HG03095 (cell line): Measurements from ENCODE around the gene TMEM131.
"Not testable (repeated sequence)": the region's sequence is repeated elsewhere in the genome, so short reads cannot be mapped to it uniquely, and the experiment has no call there.

ENCODE experiments used
- ATAC-seq: cut with Tn5 transposase; IDR thresholded peaks from one replicate; pipeline ENCODE4 v1.9.1; 2021; ENCODE audit warnings: moderate library complexity; ENCODE audit not compliant: unreplicated experiment

TMEM131 gene

GRCh38 chr2:97914691-97915213 lies 81.0 kb downstream of the TMEM131 start:
- no peak for ATAC-seq

DNA sequence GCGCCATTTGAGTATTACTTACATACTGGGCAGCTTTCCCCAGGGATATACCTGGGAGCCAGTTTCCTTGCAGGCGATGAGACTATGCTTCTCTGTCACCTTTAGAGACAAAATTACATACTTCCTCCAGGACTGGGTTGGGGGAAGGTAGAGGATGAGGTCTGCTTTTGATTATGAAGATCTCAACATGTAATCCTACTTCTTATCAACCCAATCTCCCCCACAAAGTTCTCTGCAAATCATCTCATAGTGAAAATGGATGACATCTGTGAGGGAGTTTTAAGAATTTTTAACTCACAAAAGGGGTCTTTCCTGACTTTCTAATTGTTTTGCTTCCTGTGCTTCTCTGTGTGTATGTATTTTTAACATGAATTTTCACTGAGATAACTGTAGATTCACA lies 81.9 kb downstream of the TMEM131 start:
- ATAC-seq: no peak

DNA sequence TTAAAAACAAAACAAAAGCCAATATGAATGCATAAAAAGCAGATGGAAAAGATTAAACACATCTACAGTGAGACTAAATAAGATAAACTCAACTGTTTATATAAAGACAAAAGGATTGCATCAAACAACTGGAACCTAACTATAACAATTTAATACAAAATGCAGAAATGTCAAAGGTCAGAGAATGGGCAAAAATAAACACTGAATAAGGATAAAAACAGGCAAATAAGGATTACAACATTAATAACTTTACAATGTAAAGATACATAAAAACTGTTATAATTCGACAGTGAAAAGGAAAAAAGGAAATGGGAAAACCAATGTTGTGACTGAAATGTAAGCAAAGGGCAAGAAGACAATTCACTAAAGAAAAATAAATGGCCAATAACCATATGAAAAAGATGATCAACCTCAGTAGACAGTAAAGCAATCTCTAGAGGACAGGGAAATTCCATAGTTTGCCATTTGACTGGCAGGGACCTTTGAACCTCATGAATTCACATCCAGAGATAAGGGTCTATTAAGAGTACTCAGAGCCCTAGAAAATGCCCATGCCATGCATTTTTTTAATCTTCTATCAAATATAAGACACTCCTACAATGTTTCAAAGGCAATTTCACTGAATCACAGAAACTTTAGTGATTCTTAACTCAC lies 83.7 kb downstream of the TMEM131 start:
- ATAC-seq: no peak

DNA sequence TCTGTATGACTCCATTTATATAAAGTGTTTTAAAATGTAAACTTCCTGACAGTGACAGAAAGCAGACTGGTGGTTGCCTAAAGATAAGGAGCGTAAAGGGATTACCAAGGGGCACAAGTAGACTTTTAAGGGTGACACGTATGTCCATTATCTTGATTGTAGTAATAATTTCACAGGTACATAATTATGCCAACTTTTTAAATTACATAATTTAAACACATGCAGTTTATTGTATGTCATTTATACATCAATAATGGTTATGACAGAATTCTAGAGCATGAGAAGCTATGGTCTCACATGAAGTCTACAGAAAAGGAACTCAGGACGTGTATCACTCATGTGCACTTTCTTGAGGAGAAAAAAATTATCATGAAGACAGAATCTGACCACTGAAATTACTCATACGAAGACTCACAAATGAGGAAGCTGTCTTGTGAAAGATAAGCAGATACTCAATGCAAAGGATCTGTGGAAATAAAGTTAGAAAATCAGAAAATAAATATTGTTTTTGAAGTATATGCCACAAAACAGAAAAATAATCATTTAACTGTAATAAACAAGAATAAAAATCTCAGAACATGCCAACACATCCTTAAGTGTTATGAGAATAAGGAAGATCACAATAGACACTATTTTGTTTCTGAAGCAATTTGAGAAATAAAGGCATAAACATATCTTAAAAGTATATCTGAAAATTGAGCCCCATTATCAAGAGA lies 84.4 kb downstream of the TMEM131 start:
- ATAC-seq: peak; percentile 76

GRCh38 chr2:97910403-97911205 lies 85.1 kb downstream of the TMEM131 start:
- no peak for ATAC-seq

DNA sequence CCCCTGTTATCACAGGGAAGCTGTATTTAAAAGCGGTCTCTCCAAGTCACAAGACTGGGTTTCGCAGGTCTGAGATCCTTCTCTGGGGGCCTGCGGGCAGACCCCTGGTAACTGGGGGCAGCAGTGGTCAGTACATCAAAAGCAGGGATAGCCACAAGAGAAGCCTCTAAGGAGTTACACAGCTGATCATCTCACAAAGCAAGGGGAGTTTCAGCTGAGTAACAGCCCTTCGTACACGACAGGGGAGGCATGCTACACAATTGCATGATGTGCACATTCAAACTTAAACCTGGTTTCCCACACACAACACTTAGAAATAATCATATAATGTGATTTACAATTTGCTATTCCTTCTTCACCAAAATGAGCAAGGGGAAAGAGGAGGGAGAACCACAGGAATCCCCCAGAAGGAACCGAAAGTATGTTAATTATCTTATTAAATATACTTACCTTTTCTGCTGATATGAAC lies 87.5 kb downstream of the TMEM131 start:
- no peak for ATAC-seq

DNA sequence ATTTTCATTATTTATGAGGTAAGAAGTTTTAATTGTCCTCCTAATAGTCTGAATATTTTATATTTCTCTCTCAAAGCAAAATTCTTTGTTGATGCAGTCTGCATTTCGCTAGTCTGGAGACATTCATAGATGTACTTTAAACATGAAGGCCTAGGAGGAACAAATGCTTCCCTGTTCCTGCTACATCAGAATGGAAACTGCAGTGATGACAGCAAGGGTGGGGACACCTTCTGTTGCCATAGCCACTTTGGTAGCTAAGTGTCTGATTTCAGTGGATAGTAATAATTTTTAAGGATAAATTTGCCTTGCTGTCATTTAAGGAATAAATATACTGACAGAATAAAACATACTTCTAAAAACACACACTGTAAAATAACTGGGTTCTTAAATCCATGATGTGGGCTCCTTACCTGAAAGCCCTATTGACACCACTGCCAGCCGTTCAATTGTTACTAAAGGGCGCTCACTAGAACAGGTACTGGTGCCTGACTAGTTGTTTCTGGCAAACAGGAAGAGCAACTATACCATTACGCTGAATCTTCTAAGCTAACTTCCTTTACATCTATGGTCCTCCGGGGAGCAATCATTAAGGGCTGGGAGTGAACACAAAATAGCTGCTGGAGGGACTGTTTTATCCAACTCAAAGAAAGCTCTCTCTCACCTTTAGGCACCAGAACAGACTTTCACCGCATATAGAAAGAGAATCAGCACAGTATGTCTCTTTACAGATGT lies 88.2 kb downstream of the TMEM131 start:
- ATAC-seq: no peak

DNA sequence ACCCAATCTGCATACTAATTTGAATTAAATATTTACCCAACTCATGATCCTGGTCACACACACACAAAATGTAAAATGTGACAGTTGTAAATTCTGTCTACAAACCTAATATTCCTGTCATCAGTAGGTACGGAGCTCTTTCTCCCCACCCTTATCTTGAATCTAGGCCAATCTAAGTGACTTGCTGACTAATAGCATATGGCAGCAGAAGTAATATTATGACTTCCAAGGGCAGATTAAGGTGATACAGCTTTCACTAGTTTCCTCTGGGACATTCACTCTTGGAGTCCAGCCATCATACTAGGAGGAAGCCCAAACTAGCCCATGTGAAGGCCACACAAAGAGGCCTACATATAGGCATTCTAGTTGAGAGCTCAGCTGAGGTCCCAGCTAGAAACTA lies 89.4 kb downstream of the TMEM131 start:
- no peak for ATAC-seq

- no peak for ATAC-seq
These were observed 90.5 kb downstream of the TMEM131 start for GRCh38 chr2:97905294-97905693.

- ATAC-seq: no peak
These were observed 93.9 kb downstream of the TMEM131 start for GRCh38 chr2:97901862-97902261.

- no peak for ATAC-seq
These were observed 94.9 kb downstream of the TMEM131 start for GRCh38 chr2:97900806-97901205.

DNA sequence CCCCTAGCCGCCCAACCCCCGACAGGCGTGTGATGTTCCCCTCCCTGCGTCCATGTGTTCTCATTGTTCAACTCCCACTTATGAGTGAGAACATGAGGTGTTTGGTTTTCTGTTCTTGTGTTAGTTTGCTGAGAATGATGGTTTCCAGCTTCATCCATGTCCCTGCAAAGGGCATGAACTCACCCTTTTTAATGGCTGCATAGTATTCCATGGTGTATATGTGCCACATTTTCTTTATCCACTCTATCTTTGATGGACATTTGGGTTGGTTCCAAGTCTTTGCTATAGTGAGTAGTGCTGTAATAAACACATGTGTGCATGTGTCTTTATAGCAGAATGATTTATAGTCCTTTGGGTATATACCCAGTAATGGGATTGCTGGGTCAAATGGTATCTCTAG lies 102.7 kb downstream of the TMEM131 start:
- ATAC-seq: not testable (repeated sequence)

DNA sequence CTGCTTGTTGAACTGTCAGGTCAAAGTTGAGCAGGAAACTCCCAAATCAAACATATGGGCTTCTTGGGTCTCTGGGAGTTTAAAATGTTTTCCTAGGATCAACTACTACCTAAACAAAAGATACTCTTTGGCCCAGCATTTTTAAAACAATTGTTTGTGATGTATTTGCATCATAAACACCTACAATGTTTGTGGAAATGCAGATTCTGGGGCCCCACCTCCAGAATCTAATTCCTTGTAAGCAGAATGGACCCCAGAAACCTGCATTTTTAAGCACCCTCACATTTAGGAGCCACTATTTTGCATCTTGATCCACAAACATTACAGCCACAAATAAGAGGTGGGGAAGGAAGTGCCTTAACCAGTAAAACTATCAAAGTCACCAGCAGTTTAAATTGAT lies 104.1 kb downstream of the TMEM131 start:
- no peak for ATAC-seq

GRCh38 chr2:97889156-97889555 lies 106.6 kb downstream of the TMEM131 start:
- no peak for ATAC-seq

DNA sequence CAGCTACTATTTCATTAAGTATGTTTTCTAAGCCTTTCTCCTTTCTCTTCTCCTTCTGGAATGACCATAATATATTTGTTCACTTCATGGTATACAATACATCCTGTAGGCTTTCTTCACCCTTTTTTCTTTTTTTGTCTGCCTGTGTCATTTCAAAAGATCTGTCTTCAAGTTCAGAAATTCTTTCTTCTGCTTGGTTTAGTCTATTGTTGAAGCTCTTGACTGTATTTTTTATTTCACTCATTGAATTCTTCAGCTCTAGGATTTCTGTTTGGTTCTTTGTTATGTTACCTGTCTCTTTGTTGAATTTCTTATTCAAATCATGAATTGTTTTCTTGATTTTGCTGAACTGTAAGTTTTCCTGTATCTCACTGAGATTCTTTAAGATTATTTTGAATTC lies 109.9 kb downstream of the TMEM131 start:
- no peak for ATAC-seq

DNA sequence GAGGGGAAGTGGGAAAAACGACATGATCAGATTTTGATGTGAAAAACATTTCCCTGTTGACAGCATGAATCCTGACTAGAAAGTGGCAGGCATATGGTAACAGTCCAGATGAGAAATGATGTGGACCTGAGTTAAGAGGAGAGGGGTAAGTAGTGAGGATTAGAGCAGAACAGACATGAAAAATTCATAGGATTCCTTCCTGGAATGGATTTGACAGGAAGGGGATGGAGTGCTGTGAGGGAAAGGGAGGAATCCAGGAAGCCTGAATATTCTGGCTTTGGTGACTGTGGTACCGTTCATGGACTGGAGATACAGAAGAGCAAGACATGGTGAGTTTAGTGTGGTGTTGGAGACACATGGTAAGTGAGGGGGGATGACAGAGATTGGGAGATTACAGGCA lies 115.4 kb downstream of the TMEM131 start:
- ATAC-seq: no peak

DNA sequence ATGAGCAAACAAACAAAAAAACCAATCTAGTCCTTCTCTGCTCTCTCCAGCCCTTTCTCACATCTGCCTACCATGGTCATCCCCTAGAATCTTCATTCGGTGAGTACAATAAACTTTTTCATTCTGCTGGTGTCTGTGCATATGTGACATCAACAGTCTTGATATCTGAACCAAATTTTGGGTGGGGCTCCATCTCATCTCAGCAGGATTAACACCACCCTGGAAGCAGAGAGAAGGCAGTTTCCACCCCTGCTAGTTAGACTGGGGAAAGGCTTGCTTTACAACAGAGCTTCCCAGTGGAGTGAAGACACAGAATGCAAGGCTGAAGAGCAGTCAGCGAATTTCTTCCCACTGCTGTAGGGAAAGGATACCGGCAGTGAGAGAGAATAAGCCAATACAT lies 116.9 kb downstream of the TMEM131 start:
- ATAC-seq: no peak

DNA sequence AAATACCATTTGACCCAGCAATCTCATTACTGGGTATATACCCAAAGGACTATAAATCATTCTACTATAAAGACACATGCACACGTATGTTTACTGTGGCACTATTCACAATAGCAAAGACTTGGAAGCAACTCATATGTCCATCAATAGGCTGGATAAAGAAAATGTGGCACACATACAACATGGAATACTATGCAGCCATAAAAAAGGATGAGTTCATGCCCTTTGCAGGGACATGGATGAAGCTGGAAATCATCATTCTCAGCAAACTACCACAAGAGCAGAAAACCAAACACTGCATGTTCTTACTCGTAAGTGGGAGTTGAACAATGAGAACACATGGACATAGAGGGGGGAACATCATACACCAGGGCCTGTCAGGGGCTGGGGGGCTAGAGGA lies 117.4 kb downstream of the TMEM131 start:
- ATAC-seq: not testable (repeated sequence)

- ATAC-seq: no peak
These were observed 124.5 kb downstream of the TMEM131 start for GRCh38 chr2:97871096-97871780.

DNA sequence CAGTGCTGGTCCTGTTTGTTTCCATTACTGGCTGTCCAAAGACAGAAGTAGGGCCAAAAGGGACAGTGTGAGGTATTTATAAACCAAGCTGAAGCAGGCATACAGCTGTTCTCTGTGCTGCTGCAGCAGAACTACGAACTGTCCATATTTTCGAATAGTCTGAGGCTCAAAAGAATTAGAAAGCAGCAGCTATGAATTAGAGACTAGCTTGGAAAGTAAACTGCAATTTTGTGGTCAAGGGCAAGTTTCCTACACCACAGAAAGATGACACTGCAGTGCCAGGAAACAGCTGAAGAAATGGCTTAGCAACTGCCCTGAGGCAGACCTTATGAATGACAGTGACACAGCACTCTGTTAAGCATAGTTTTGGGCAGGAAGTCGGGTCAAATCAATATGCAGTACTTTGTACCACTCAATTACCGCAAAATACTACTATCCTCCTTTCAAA lies 125.3 kb downstream of the TMEM131 start:
- ATAC-seq: peak; percentile 96
